Measurements from ENCODE around the gene SOX8.
A peak's percentile ranks its signal among the peaks of the same experiment; 100 is the strongest.

The SOX8 gene

DNA sequence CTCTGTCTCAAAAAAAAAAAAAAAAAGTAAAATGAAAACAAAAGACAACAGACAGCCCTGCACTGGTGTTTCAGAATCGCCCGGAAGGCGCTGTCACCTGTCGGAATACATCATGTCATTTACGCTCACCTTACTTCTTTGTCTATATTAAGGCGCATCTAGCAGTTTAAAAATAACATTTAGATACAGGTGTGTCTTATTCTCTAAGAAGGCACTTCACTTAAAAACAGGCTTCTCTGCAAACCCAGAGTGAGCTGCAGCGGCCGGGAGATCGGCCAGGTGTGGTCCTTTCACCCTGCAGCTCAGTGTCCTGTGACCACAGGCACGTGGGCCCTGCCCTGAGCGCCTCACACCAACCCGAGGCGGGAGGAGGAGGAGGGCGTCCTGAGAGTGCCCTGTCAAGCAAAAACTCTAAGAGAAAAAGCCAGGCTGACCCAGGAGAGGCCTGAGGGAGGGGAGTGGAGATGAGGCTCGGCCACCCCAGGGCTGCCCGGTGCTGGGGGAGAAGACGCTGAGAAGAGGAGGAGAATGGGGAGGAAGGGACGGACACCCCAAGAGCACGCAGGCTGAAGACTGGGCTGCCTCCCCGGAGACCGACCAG, 7.5 kb upstream of the SOX8 start:
- DNase-seq = no peak

DNA sequence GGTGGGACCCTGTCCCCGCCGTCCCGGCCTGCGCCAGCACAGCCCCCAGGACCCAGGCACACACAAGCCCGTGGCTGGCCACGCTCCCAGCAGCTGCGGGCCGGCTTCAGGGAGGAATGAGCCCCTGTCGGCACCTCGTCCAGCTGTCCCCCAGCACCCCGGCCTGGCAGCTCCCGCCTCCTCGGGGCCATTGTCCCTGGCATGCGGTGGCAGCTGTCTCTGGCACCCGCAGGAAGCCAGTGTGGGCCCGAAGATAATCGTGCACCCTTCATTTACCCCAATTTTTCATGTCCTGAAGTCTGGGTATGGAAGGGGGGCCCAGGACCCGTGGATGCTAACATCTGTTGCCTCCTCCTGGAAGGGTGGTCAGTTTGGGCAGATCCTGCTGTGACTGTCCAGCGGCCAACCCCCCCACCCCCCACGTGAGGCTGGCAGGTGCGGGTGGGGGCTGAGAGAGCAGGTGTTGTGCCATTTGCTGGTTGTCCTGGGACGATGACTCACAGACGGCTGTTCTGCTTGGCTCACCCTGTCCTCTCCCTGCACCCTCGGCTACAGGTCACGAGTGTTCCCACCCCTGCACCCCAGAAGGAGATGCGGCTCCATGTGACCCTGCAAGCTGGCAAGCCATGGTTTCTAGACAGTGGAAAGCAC, 6.8 kb upstream of the SOX8 start:
- no peak for DNase-seq

- no peak for DNase-seq
Observed at GRCh38 chr16:975291-975690, 6.3 kb upstream of the SOX8 start.

GRCh38 chr16:976389-976931, 5.1 kb upstream of the SOX8 start:
- peak; percentile 64 for DNase-seq

DNA sequence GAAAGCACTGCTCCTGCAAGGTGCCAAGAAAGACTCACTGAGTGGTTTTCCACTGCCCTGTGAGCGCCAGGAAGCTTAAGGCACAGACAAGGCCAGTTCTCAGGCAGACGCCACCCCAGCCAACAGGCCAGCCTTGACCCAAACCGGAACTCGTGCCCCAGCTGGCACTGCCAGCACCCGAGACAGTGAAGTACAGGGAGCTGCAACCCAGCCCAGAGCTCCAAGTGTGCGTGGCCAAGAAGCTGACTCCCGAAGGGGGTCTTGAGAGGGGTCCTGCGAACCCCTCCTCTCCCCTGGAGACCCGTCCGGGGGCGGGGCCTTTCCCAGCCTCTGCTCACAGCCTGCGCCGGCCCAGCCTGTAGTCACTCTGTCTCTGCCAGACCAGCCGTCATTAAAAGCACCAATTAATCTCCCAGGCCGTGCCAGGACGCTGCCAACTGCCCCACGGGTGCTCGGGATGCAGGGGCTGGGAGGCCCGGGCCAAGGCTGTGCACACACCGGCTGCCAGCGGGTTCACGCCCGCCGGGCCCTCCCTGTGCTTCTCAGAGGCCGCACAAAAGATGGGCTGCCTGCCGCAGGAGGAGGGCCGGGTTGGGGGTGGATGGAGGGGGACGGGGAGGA, 4.4 kb upstream of the SOX8 start:
- DNase-seq = no peak

- DNase-seq = no peak
Observed at GRCh38 chr16:977896-978295, 3.7 kb upstream of the SOX8 start.

GRCh38 chr16:978403-978802, 3.2 kb upstream of the SOX8 start:
- DNase-seq = no peak

DNA sequence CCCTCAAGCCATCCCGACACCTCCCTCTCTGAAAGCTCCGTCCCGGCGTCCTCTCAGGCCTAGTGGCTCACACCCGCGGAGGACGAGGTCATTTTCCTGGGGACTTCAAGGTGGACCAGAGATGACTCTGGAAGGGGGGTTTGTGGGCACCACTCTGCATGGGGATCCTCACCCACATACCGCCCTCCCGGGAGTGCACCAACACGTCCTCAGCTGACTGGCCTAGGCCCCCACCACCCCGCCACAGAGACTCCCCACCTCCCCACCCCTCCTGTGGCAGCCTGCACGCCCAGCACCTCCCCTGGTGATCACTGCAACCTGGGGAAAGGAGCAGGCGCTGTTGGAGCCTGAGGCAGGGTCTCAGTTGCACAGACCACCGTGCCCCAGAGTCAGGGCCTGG, 2.4 kb upstream of the SOX8 start:
- DNase-seq = no peak

GRCh38 chr16:979859-980594, 1.5 kb upstream of the SOX8 start:
- peak; percentile 24 for DNase-seq

DNA sequence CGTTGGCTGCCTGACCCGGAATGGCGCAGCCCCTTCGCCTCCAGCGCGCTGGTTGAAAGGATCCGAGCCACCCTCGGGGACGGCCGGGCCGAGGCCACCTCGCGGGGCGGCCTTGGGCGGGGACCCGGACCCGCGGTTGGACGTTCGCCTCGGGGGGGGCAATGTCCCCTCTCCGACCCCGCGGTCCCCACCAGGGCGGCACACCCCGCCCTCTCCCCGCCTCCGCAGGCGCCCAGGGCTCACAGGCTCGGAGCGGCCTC, 1.0 kb upstream of the SOX8 start:
- peak; percentile 26 for DNase-seq

GRCh38 chr16:982145-983043, 824 bp downstream of the SOX8 start:
- peak; percentile 50 for DNase-seq

- no peak for DNase-seq
Observed at GRCh38 chr16:983044-984030, 1.8 kb downstream of the SOX8 start.

DNA sequence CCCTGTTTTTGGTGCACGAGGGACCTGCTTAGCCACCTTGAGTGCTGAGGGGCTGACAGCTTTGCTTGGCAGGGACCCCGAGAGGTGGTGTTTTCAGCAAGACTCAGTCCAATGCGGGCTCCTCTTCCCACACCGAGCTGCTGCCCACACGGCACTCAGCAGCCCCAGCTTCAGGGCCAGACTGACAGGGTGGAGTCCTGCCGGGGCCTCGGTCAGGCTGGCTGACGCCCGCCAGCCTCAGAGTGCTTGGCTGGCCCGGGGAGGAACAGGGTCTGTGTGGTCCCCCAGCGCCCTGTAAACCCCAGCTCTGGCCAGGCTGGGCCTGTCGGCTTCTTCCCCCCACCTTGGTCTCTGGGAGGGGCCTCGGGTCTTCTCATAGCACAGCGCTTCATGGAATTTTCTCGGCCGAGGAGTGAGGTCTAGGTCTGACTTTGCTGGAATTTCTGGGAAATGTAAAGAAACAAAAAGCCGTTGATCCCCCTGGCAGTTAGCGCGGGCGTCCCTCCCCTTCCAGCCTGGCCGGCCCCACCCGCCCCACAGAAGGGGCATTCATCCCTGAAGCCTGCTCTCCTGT, 2.6 kb downstream of the SOX8 start:
- DNase-seq = no peak

DNA sequence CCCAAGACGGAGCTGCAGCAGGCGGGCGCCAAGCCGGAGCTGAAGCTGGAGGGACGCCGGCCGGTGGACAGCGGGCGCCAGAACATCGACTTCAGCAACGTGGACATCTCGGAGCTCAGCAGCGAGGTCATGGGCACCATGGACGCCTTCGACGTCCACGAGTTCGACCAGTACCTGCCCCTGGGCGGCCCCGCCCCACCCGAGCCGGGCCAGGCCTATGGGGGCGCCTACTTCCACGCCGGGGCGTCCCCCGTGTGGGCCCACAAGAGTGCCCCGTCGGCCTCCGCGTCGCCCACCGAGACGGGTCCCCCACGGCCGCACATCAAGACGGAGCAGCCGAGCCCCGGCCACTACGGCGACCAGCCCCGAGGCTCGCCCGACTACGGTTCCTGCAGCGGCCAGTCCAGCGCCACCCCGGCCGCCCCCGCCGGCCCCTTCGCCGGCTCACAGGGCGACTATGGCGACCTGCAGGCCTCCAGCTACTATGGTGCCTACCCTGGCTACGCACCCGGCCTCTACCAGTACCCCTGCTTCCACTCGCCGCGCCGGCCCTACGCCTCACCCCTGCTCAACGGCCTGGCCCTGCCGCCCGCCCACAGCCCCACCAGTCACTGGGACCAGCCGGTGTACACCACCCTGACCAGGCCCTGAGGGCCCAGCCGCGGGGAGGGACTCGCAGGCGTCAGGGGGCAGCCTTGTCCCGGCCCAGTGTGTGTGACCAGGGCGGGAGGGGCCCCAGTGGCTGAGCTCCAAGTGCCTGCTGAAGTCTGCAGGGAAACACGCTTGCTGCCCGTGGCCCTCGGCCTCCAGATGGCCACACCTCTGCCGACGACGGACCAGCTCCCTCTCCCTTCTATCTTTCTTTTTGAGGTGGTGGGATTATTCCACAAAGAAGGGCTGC, 3.4 kb downstream of the SOX8 start:
- DNase-seq = no peak

- DNase-seq = no peak
Observed at GRCh38 chr16:985646-986400, 4.3 kb downstream of the SOX8 start.

- DNase-seq = no peak
Observed at GRCh38 chr16:986411-986810, 4.8 kb downstream of the SOX8 start.

DNA sequence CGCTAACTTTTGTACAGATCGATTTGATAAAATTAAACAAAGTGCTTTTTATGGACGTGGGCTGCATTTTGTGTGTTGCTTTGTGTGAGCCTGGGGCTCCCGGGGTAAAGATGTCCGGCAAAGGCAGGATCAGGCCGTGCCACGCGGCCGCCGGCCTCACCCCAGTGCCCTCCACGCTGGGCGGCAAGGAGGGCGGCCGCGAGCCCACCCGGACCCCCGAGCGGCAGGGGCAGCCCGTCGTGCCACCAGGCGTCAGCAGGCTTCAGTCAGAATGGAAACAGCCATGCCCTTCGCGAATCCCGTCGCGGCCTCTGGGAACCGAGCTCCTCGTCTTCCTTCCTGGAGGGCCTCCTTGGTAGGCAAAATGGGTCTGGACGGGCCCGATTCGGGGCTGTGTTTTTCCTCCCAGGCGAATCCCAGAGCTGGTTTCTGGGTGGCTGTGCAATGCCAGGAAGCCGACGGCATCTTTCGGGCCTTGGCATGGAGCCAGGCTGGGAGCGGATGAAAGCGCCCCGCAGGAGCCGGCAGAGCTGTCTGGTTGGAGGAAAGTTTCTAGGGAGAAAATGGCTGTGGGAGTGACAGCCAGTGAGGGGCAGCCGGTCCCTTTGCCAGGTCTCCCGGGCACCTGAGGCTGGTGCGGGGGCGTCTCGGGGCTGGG, 5.5 kb downstream of the SOX8 start:
- no peak for DNase-seq

- DNase-seq = no peak
Observed at GRCh38 chr16:987906-988305, 6.3 kb downstream of the SOX8 start.

All from CD4-positive, alpha-beta T cell treated with Interleukin-6 for 4 hours (primary cell).